Measurements from ENCODE around the gene RPL29.
"Not testable (repeated sequence)": the region's sequence is repeated elsewhere in the genome, so short reads cannot be mapped to it uniquely, and the experiment has no call there.

Gene RPL29

GRCh38 chr3:52006017-52006819 is 10.5 kb upstream of the RPL29 start:
- no peak for DNase-seq (ENCODE audit: low read depth in 2 of 2, low spot score in 1 of 2)

GRCh38 chr3:52005571-52005986 is 9.9 kb upstream of the RPL29 start:
- DNase-seq (ENCODE audit: low read depth in 2 of 2, low spot score in 1 of 2): no peak

- DNase-seq (ENCODE audit: low read depth in 2 of 2, low spot score in 1 of 2): no peak
Measured at GRCh38 chr3:52004906-52005395, 9.3 kb upstream of the RPL29 start.

- DNase-seq (ENCODE audit: low read depth in 2 of 2, low spot score in 1 of 2): no peak
Measured at GRCh38 chr3:52004163-52004787, 8.6 kb upstream of the RPL29 start.

GRCh38 chr3:52002748-52003147 is 7.1 kb upstream of the RPL29 start:
- DNase-seq (ENCODE audit: low read depth in 2 of 2, low spot score in 1 of 2): no peak

- peak; percentile 66 to 75 for DNase-seq (ENCODE audit: low read depth in 2 of 2, low spot score in 1 of 2)
Measured at GRCh38 chr3:52001443-52001974, 5.8 kb upstream of the RPL29 start.

GRCh38 chr3:51999846-52000245 is 4.2 kb upstream of the RPL29 start:
- DNase-seq (ENCODE audit: low read depth in 2 of 2, low spot score in 1 of 2): no peak

GRCh38 chr3:51998774-51999173 is 3.1 kb upstream of the RPL29 start:
- no peak for DNase-seq (ENCODE audit: low read depth in 2 of 2, low spot score in 1 of 2)

GRCh38 chr3:51997935-51998596 is 2.4 kb upstream of the RPL29 start:
- DNase-seq (ENCODE audit: low read depth in 2 of 2, low spot score in 1 of 2): no peak

- no peak for DNase-seq (ENCODE audit: low read depth in 2 of 2, low spot score in 1 of 2)
Measured at GRCh38 chr3:51997172-51997571, 1.5 kb upstream of the RPL29 start.

GRCh38 chr3:51994530-51994929 is 1.2 kb downstream of the RPL29 start:
- DNase-seq (ENCODE audit: low read depth in 2 of 2, low spot score in 1 of 2): no peak

GRCh38 chr3:51993657-51994056 is 2.0 kb downstream of the RPL29 start:
- DNase-seq (ENCODE audit: low read depth in 2 of 2, low spot score in 1 of 2): not testable (repeated sequence)

GRCh38 chr3:51992017-51992682 is 3.5 kb downstream of the RPL29 start:
- no peak for DNase-seq (ENCODE audit: low read depth in 2 of 2, low spot score in 1 of 2)

GRCh38 chr3:51990501-51990971 is 5.2 kb downstream of the RPL29 start:
- not testable (repeated sequence) for DNase-seq (ENCODE audit: low read depth in 2 of 2, low spot score in 1 of 2)

GRCh38 chr3:51988286-51989146 is 7.2 kb downstream of the RPL29 start:
- no peak for DNase-seq (ENCODE audit: low read depth in 2 of 2, low spot score in 1 of 2)

- DNase-seq (ENCODE audit: low read depth in 2 of 2, low spot score in 1 of 2): no peak
Measured at GRCh38 chr3:51987568-51987967, 8.1 kb downstream of the RPL29 start.

GRCh38 chr3:51986010-51986947 is 9.4 kb downstream of the RPL29 start:
- DNase-seq (ENCODE audit: low read depth in 2 of 2, low spot score in 1 of 2): no peak

- no peak for DNase-seq (ENCODE audit: low read depth in 2 of 2, low spot score in 1 of 2)
Measured at GRCh38 chr3:51985063-51985462, 10.6 kb downstream of the RPL29 start.

- DNase-seq (ENCODE audit: low read depth in 2 of 2, low spot score in 1 of 2): no peak
Measured at GRCh38 chr3:51984269-51984647, 11.4 kb downstream of the RPL29 start.

Measured in stimulated activated CD8-positive, alpha-beta memory T cell treated with anti-CD3 and anti-CD28 coated beads, Interleukin-4, amount 100 ng/mL, for 4 hours (primary cell).